ENCODE data around the gene AGBL2. TPM values are rescaled to one million over a fixed set of nuclear protein-coding genes. Genes with fewer than 3 reads are reported as not detected.
"Not testable (repeated sequence)": the region's sequence is repeated elsewhere in the genome, so short reads cannot be mapped to it uniquely, and the experiment has no call there.

AGBL2 gene, protein sequence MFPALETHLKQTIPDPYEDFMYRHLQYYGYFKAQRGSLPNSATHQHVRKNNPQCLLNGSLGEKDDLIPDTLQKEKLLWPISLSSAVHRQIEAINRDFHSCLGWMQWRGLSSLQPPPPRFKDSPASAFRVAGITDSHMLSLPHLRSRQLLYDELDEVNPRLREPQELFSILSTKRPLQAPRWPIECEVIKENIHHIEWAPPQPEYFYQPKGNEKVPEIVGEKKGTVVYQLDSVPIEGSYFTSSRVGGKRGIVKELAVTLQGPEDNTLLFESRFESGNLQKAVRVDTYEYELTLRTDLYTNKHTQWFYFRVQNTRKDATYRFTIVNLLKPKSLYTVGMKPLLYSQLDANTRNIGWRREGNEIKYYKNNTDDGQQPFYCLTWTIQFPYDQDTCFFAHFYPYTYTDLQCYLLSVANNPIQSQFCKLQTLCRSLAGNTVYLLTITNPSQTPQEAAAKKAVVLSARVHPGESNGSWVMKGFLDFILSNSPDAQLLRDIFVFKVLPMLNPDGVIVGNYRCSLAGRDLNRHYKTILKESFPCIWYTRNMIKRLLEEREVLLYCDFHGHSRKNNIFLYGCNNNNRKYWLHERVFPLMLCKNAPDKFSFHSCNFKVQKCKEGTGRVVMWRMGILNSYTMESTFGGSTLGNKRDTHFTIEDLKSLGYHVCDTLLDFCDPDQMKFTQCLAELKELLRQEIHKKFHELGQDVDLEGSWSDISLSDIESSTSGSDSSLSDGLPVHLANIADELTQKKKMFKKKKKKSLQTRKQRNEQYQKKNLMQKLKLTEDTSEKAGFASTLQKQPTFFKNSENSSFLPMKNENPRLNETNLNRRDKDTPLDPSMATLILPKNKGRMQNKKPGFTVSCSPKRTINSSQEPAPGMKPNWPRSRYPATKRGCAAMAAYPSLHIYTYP
- polyA plus RNA-seq (ENCODE audit: low read depth in 6 of 6): 10 to 100 TPM in 1 of 6 donors, 1 to 10 TPM in 5; 3.1 to 14.6 (median 5.7) TPM

DNA sequence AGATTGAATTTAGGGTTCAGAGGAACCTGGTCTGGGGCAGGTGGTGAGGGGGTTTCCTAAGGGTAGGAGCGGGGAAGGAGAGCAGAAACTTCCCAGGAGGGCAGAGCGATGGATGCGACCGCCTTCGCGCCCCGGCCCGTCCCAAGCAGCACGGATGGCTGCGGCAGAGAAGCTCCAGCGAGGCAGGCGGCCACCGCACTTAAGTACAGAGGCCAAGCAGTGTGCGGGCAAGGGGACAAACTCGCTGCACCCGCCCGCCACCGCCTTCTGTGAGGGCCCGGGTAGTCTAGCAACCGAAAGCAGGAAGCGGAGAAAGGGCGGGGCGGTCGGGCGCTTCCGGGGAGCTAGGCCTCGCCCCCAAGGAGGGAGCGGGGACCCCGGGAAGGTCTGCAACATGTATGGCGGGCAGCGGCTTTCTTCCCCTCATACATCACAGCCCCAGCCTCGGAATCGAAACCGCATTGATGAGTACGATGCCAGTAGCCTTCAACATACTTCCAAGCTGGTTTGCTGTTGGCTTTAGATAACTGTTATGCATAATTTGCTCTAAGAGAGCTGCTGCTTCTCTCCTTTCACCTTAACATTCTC lies at the start of gene AGBL2:
Gene AGBL2 (minus strand): TSS at position 288 of the 588 bp plus-strand sequence. CDS start 719 bp downstream, outside the sequence.
- H3K27me3 Mint-ChIP-seq: no peaks in the 10 kb centered on the region

DNA sequence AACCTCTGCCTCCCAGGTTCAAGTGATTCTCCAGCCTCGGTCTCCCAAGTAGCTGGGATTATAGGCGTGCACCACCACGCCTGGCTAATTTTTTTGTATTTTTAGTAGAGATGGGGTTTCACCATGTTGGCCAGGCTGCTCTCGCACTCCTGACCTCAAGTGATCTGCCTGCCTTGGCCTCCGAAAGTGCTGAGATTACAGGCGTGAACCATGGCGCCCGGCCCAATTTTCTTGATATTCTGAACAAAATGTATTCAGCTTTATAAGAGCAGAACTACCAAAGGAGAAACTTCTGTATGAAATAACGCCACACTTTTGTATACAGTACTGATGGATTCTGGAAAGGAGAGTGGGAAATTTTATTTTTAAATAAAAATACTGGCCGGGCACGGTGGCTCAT lies 44.1 kb upstream of the AGBL2 start:
- H3K4me1 Mint-ChIP-seq; DNase-seq; H3K4me3 Mint-ChIP-seq; ATAC-seq (ENCODE audit: low read depth in 2 of 2); H3K9me3 Mint-ChIP-seq; H3K27me3 Mint-ChIP-seq: not testable (repeated sequence)
- Mint-ChIP-seq H3K36me3 (peaks cover 8 to 13% of the 10 kb centered on the region in 2 donors), H3K27ac (peak overlapping the region in 2 of 6 donors; percentile 22 to 54)

More for the DNA sequence above, at the start of gene AGBL2:
- Mint-ChIP-seq H3K4me1 (peaks cover 4 to 24% (median 21%) of the 10 kb centered on the region in 3 donors), H3K4me3 (peak within 1 kb of the TSS; percentile 92 to 99 (median 98)), H3K36me3 (no peaks in the 10 kb centered on the region), H3K27ac (peak within 1 kb of the TSS; percentile 96 to 99 (median 98)), H3K9me3 (no peaks in the 10 kb centered on the region)
- DNase-seq (peak; percentile 82), ATAC-seq (ENCODE audit: low read depth in 2 of 2) (peak; percentile 97 to 98)

DNA sequence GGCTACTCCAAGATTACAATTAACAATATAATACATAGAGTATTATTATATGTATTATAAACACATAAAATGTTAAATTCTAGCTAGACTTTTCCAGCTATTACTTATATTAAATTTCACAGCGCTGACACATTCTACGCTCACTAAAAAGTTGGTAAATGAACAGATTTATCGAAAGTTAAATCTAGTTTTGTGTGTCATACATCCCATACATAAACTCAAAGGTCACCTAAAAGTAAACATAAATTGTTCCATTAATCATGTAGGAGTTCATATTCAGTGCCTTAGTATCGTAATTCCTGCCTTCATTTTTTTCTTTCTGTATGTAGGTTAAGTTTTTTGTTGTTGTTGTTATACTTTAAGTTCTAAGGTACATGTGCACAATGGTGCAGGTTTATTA lies 41.0 kb upstream of the AGBL2 start:
- Mint-ChIP-seq H3K27me3 (no peaks in the 10 kb centered on the region), H3K36me3 (peaks cover 8 to 23% of the 10 kb centered on the region in 2 donors), H3K9me3 (peaks cover 0 to 1% (median 0%) of the 10 kb centered on the region in 7 donors), H3K4me3 (no peak overlapping the region), H3K4me1 (peaks cover 0 to 4% (median 4%) of the 10 kb centered on the region in 3 donors), H3K27ac (peak overlapping the region in 1 of 6 donors; percentile 88)
- no peak for DNase-seq
- ATAC-seq (ENCODE audit: low read depth in 2 of 2): no peak

DNA sequence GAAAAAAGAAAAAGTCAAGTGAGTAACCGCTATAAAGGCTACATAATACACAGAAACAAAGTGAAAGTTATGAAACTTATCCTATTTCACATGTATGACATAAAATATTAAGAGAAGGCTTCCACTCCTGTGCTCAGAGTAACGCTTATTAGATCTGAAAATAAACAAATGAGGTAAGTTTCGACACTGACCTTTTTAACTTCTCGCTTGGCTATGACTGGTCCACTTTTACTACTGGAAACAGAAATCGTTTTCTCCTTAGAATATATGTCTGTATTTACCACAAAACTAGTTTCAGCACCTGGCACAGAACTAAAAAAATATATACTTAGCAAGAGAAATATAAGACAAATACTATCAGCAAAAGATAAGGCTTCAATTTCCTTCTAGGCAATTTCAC lies 35.6 kb upstream of the AGBL2 start:
- ATAC-seq (ENCODE audit: low read depth in 2 of 2) (no peak), DNase-seq (no peak)
- H3K9me3 Mint-ChIP-seq: peaks cover 0 to 5% (median 0%) of the 10 kb centered on the region in 7 donors
- peak overlapping the region in 2 of 6 donors; percentile 11 to 78 for H3K27ac Mint-ChIP-seq
- H3K4me3 Mint-ChIP-seq: no peak overlapping the region
- peaks cover 0 to 9% (median 5%) of the 10 kb centered on the region in 3 donors for H3K4me1 Mint-ChIP-seq
- peaks cover 9 to 24% of the 10 kb centered on the region in 2 donors for H3K36me3 Mint-ChIP-seq
- H3K27me3 Mint-ChIP-seq: no peaks in the 10 kb centered on the region

GRCh38 chr11:47742494-47742893 lies 27.3 kb upstream of the AGBL2 start:
- not testable (repeated sequence) for H3K9me3 Mint-ChIP-seq; ATAC-seq (ENCODE audit: low read depth in 2 of 2); H3K4me3 Mint-ChIP-seq; H3K27me3 Mint-ChIP-seq; H3K4me1 Mint-ChIP-seq; DNase-seq; H3K27ac Mint-ChIP-seq
- peaks cover 14 to 18% of the 10 kb centered on the region in 2 donors for H3K36me3 Mint-ChIP-seq

DNA sequence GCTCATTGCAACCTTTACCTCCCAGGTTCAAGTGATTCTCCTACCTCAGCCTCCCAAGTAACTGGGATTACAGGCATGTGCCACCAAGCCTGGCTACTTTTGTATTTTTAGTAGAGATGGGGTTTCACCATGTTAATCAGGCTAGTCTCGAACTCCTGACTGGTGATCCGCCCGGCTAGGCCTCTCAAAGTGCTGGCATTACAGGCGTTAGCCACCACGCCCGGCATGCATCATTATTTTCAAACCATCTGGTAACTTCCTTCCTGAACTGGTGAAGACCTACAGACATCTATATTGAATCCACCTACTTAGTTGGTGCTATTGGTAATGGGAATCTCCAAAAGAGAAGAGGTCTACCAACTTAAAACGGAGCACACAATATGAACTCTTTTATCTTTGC lies 22.6 kb upstream of the AGBL2 start:
- ATAC-seq (ENCODE audit: low read depth in 2 of 2); H3K4me3 Mint-ChIP-seq; H3K9me3 Mint-ChIP-seq; H3K27me3 Mint-ChIP-seq; H3K4me1 Mint-ChIP-seq; DNase-seq: not testable (repeated sequence)
- Mint-ChIP-seq H3K36me3 (peaks cover 11 to 13% of the 10 kb centered on the region in 2 donors), H3K27ac (peak overlapping the region in 3 of 6 donors; percentile 38 to 59 (median 56))

GRCh38 chr11:47732271-47732670 lies 17.1 kb upstream of the AGBL2 start:
- H3K27me3 Mint-ChIP-seq: no peaks in the 10 kb centered on the region
- H3K27ac Mint-ChIP-seq: peak overlapping the region in 1 of 6 donors; percentile 77
- ATAC-seq (ENCODE audit: low read depth in 2 of 2): no peak
- H3K4me1 Mint-ChIP-seq: peaks cover 0 to 9% (median 0%) of the 10 kb centered on the region in 3 donors
- no peak for DNase-seq
- H3K36me3 Mint-ChIP-seq: peaks cover 24 to 26% of the 10 kb centered on the region in 2 donors
- no peak overlapping the region for H3K4me3 Mint-ChIP-seq
- H3K9me3 Mint-ChIP-seq: no peaks in the 10 kb centered on the region

- DNase-seq (no peak), ATAC-seq (ENCODE audit: low read depth in 2 of 2) (no peak)
- no peaks in the 10 kb centered on the region for H3K27me3 Mint-ChIP-seq
- no peak overlapping the region for H3K4me3 Mint-ChIP-seq
- no peaks in the 10 kb centered on the region for H3K9me3 Mint-ChIP-seq
- H3K36me3 Mint-ChIP-seq: peaks cover 17 to 22% of the 10 kb centered on the region in 2 donors
- peak overlapping the region in 3 of 6 donors; percentile 60 to 89 (median 62) for H3K27ac Mint-ChIP-seq
- H3K4me1 Mint-ChIP-seq: peaks cover 0 to 5% (median 0%) of the 10 kb centered on the region in 3 donors
These were observed 16.3 kb upstream of the AGBL2 start for GRCh38 chr11:47731475-47731874.

DNA sequence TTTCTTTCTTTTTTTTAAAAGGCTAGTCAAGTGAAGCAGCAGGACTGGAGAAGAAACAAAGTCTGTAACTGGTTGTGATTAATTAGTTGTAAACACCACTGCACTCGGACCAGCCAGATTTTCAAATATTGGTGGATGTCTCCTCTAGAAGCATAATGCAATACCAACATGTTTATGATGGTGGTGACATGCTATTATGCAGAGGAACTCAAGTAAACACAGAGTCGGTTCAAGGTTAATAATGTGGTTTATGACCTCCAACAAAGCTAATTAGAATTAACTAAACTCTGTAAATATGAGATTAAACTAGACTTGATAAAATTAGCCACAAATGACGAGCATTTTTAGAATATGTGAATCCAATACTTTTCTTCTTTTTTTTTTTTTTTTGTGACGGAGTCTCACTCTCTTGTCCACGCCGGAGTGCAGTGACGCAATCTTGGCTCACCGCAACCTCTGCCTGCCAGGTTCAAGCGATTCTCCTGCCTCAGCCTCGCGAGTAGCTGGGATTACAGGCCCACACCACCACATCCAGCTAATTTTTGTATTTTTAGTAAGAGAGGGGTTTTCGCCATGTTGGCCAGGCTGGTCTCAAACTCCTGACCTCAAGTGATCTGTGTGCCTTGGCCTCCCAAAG lies 11.8 kb upstream of the AGBL2 start:
- Mint-ChIP-seq H3K9me3 (no peaks in the 10 kb centered on the region), H3K27ac (no peak overlapping the region), H3K36me3 (peaks cover 10 to 27% of the 10 kb centered on the region in 2 donors), H3K4me1 (no peaks in the 10 kb centered on the region), H3K27me3 (no peaks in the 10 kb centered on the region), H3K4me3 (no peak overlapping the region)
- ATAC-seq (ENCODE audit: low read depth in 2 of 2): no peak
- no peak for DNase-seq

DNA sequence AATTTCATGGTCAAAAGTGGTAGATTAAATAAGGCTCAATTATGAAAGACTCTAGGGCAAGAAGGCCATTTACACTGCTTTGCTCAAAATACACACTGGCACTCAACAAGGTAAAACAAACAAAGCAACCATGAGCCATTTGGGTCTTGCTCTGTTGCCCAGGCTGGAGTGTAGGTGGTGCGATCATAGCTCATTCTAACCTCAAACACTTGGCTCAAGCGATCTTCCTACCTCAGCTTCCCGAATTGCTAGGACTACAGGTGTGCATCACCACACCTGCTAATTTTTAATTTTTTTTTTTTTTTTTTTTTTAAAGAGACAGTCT lies 10.9 kb upstream of the AGBL2 start:
- Mint-ChIP-seq H3K27ac (peak overlapping the region in 2 of 6 donors; percentile 73 to 82), H3K36me3 (peaks cover 1 to 20% of the 10 kb centered on the region in 2 donors)

DNA sequence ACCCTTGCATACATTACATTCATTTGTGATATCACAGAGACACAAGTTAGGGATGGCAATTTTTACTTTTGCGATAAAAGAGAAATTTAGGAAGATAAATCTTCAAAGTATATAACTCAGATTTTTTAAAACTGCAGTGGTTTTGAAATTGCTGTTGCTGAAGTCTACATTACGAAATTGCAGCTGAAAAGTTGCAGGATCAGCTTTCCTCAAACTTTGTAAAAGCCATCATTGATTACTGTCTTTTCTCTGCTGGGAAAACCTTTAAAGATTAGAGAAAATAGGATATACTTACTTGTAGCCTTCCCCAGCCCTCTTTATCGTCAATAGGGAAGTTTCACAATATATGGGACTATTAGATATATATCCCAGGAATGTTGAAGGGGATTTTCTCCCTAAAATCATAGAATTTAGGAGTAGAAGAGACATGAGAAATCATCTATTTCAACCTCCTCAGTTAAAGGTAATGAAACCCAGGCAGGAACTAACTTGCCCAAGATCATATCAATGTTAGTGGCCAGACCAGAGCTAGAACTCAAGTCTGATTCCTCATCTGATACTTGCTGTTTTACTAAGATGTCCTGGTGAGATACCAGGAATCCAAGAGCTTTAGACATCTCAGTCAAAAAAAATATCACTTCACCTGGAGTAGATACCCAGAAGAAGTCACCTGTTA lies 10.4 kb upstream of the AGBL2 start:
- Mint-ChIP-seq H3K4me3 (no peak overlapping the region), H3K4me1 (no peaks in the 10 kb centered on the region), H3K27me3 (no peaks in the 10 kb centered on the region), H3K36me3 (peaks cover 0 to 20% of the 10 kb centered on the region in 2 donors), H3K27ac (peak overlapping the region in 2 of 6 donors; percentile 73 to 82), H3K9me3 (no peaks in the 10 kb centered on the region)
- ATAC-seq (ENCODE audit: low read depth in 2 of 2) (no peak), DNase-seq (no peak)

More for the DNA sequence above, 10.9 kb upstream of the AGBL2 start:
- no peak for DNase-seq
- no peak for ATAC-seq (ENCODE audit: low read depth in 2 of 2)
- Mint-ChIP-seq H3K4me3 (no peak overlapping the region), H3K27me3 (no peaks in the 10 kb centered on the region), H3K4me1 (no peaks in the 10 kb centered on the region), H3K9me3 (no peaks in the 10 kb centered on the region)

DNA sequence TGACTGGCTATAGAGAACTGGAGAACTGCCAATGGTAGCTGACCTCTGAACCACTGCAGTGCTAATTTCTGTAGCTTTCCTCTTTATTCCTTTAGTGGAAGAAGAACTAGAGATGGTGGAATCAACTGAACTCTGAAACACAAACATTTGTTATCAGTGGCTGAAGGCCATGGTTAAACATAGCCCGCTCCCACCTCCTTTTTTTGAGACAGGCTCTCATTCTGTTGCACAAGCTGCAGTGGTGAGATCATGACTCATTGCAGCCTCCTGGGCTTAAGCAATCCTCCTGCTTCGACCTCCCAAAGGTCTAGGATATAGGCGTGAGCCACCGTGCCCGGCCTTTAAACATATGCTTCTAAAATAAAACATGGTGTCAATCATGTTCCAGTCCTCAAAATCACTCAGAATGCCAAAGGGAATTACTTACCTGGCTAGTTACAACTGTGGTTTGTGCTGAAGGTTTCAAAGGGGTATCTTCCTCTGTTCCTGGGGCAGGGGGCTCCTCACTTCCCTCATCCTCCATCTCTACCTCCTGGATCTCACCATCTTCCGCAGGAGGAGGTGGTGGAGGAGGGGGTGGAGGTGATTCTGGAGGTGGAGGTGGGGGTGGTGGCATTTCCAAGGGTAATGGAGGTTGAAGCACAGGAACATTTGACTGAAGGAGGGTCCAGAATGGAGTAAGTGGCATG lies 9.0 kb upstream of the AGBL2 start:
- peaks cover 0 to 20% of the 10 kb centered on the region in 2 donors for H3K36me3 Mint-ChIP-seq

More for the DNA sequence above, 9.0 kb upstream of the AGBL2 start:
- Mint-ChIP-seq H3K4me1 (no peaks in the 10 kb centered on the region), H3K4me3 (no peak overlapping the region), H3K9me3 (no peaks in the 10 kb centered on the region), H3K27ac (peak overlapping the region in 4 of 6 donors; percentile 23 to 88 (median 56)), H3K27me3 (no peaks in the 10 kb centered on the region)
- no peak for DNase-seq
- ATAC-seq (ENCODE audit: low read depth in 2 of 2): no peak

All from naive B cell (primary cell).